Panc1 (cell line): ENCODE measurements around the gene KIF1C. TPM values are rescaled to one million over a fixed set of nuclear protein-coding genes. Genes with fewer than 3 reads are reported as not detected.

Source experiments
- ATAC-seq: fragments of 200-7000 bp; cut with Tn5 transposase; 2 replicates; pipeline ENCODE4 v1.9.1; 2020; ENCODE audit warnings: mild to moderate bottlenecking, moderate library complexity
- BruUV-seq: library from RNA; stranded (reverse); fragments of 400-500 nt; replicated peaks from 2 replicates; lab custom pipeline; 2021; lab: Mats Ljungman, UMichigan
- CTCF ChIA-PET: fragments of 300-600 bp; sonication (Branson Sonifier 250); formaldehyde crosslinking; loops from one replicate; lab custom pipeline; 2022; ENCODE audit warnings: antibody characterized with exemption; lab: Charles Lee
- POLR2A ChIA-PET: fragments of 300-600 bp; sonication (Branson Sonifier 250); formaldehyde crosslinking; loops from one replicate; lab custom pipeline; 2022; ENCODE audit warnings: antibody characterized with exemption; lab: Charles Lee
- DNase-seq: peaks from one replicate; pipeline ENCODE4 v3.0.0-alpha.2; 2010; ENCODE audit warnings: low read depth, low spot score
- H3K27ac ChIP-seq: 2 replicates; pipeline ENCODE4 v1.5.1; 2011; ENCODE audit warnings: mild to moderate bottlenecking, low read length, inconsistent platforms
- H3K27me3 ChIP-seq: fragments of 200-500 bp; sonication (Bioruptor generic); 2 replicates; pipeline ENCODE4 v1.6.0; 2014; ENCODE audit warnings: low read length, inconsistent platforms; ENCODE audit not compliant: control insufficient read depth, insufficient read depth
- H3K36me3 ChIP-seq: fragments of 200-500 bp; sonication (Bioruptor generic); 2 replicates; pipeline ENCODE4 v1.5.1; 2014; ENCODE audit warnings: inconsistent platforms, mild to moderate bottlenecking, low read length, moderate library complexity; ENCODE audit not compliant: control insufficient read depth, insufficient read depth
- H3K4me1 ChIP-seq: 2 replicates; pipeline ENCODE4 v1.5.1; 2011; ENCODE audit warnings: inconsistent platforms, mild to moderate bottlenecking, low read length, moderate library complexity; ENCODE audit not compliant: control insufficient read depth, insufficient read depth
- H3K4me3 ChIP-seq, 2 experiments: 2 replicates each; pipeline ENCODE4 v1.5.1; 2011 to 2012; ENCODE audit warnings: low read depth in 2 of 2, low read length in 2 of 2, mild to moderate bottlenecking in 2 of 2, inconsistent platforms in 1 of 2, moderate library complexity in 1 of 2
- H3K9me3 ChIP-seq: fragments of 200-500 bp; sonication (Bioruptor generic); 2 replicates; pipeline ENCODE4 v1.5.1; 2014; ENCODE audit warnings: low read depth, mild to moderate bottlenecking, inconsistent platforms, low read length, moderate library complexity; ENCODE audit not compliant: control insufficient read depth, insufficient read depth
- POLR2AphosphoS5 ChIP-seq: IDR thresholded peaks from 2 replicates; pipeline ENCODE4 v1.6.1; 2012; ENCODE audit warnings: mild to moderate bottlenecking, low read depth, low read length, moderate library complexity
- SIN3A ChIP-seq: IDR thresholded peaks from 2 replicates; pipeline ENCODE4 v1.6.1; 2012; ENCODE audit warnings: low read depth, mild to moderate bottlenecking, low read length, moderate library complexity, borderline replicate concordance; ENCODE audit not compliant: insufficient read depth
- TCF7L2 ChIP-seq: IDR thresholded peaks from 2 replicates; pipeline ENCODE4 v1.6.1; 2011; ENCODE audit warnings: mild to moderate bottlenecking, low read depth, low read length, inconsistent platforms
- in situ Hi-C: cut with HindIII; loops from 2 replicates; pipeline ENCODE4 v1.10.0; 2016; ENCODE audit warnings: low sequenced_read_pairs, low pct_unique_long_range_greater_than_20kb
- intact Hi-C: fragments of 100-400 bp; cut with micrococcal nuclease; formaldehyde crosslinking; loops from one replicate; pipeline ENCODE4 v1.10.0; 2022; ENCODE audit not compliant: unreplicated experiment
- total RNA-seq: library from RNA; stranded (reverse); gene quantifications from one replicate; pipeline ENCODE4 v1.2.1, GENCODE V29; 2021; ENCODE audit not compliant: unreplicated experiment
- TF ChIP-seq, protein P1 (sequence below): fragments of 450-650 bp; IDR thresholded peaks from 2 replicates; pipeline ENCODE4 v1.5.1; 2017; ENCODE audit warnings: mild to moderate bottlenecking
- TF ChIP-seq, protein P2 (sequence below), 2 experiments: IDR thresholded peaks; 2 replicates each; pipeline ENCODE4 v1.6.1; 2011 to 2012; ENCODE audit warnings: low read depth in 2 of 2, control low read depth in 1 of 2, low read length in 1 of 2, mild to moderate bottlenecking in 1 of 2, moderate library complexity in 1 of 2; ENCODE audit not compliant: insufficient read depth in 1 of 2

The KIF1C gene
- total RNA-seq, 1 experiment from 2014 or later: 117 TPM

DNA sequence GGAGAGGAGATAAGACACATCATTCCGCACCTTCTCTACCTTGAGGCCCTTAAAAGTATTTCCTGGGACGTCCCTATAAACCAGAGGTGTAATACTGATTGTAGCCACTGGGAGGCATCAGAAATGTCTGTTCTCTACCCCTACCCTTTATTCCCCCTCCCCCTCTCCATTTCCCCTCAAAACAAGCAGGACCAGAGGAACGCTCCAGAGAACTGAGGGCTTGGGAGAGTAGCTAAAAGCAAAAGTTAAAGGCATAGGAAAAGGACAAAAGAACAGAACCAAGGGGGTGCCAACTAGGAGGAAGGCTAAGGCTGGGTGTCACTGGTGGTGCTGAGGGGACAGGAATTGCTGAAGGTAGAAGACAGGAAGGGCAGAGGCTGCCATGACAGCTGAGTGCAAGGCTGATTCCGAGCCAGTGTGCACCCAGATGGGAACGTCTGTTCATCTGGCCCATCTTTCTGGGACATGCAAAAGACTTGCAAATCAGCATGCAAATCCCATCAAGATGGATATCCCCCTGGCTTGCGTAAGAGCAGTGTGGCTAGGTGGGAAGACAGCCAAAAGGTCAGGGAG is 17.0 kb upstream of the KIF1C start:
- POLR2A ChIA-PET: no interaction called here
- in situ Hi-C loops (no loop called here), intact Hi-C loops (loop anchor here (2.0 kb wide), 1 partner anchor 82 kb away; no protein-coding TSS in a partner anchor)
- DNase-seq (no peak), ATAC-seq (peak; percentile 62)
- H3K27ac ChIP-seq: no peak overlapping the region
- H3K36me3 ChIP-seq: no peaks in the 10 kb centered on the region
- TF ChIP-seq, protein P1, sequence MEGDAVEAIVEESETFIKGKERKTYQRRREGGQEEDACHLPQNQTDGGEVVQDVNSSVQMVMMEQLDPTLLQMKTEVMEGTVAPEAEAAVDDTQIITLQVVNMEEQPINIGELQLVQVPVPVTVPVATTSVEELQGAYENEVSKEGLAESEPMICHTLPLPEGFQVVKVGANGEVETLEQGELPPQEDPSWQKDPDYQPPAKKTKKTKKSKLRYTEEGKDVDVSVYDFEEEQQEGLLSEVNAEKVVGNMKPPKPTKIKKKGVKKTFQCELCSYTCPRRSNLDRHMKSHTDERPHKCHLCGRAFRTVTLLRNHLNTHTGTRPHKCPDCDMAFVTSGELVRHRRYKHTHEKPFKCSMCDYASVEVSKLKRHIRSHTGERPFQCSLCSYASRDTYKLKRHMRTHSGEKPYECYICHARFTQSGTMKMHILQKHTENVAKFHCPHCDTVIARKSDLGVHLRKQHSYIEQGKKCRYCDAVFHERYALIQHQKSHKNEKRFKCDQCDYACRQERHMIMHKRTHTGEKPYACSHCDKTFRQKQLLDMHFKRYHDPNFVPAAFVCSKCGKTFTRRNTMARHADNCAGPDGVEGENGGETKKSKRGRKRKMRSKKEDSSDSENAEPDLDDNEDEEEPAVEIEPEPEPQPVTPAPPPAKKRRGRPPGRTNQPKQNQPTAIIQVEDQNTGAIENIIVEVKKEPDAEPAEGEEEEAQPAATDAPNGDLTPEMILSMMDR: peak; percentile 78
- no peak for TF ChIP-seq SIN3A
- H3K4me3 ChIP-seq: no peak overlapping the region
- BruUV-seq: no TSS peak
- H3K4me1 ChIP-seq: no peaks in the 10 kb centered on the region
- no peaks in the 10 kb centered on the region for H3K27me3 ChIP-seq
- CTCF ChIA-PET: interaction anchor here (0.6 kb wide), 1 partner anchor 84 kb away, joined by 3 read pairs; no protein-coding TSS in a partner anchor
- H3K9me3 ChIP-seq: no peaks in the 10 kb centered on the region

GRCh38 chr17:4982305-4982704 is 15.4 kb upstream of the KIF1C start:
- H3K9me3 ChIP-seq: no peaks in the 10 kb centered on the region
- in situ Hi-C loops (no loop called here), intact Hi-C loops (no loop called here)
- CTCF ChIA-PET: no interaction called here
- no peak overlapping the region for H3K4me3 ChIP-seq
- no peak for DNase-seq
- BruUV-seq: no TSS peak
- POLR2A ChIA-PET: no interaction called here
- H3K4me1 ChIP-seq: peaks cover 4% of the 10 kb centered on the region; the same call in 1 of the 2 replicates
- no peak for ATAC-seq
- H3K27me3 ChIP-seq: no peaks in the 10 kb centered on the region
- H3K36me3 ChIP-seq: no peaks in the 10 kb centered on the region; the same call in 1 of the 2 replicates
- no peak overlapping the region for H3K27ac ChIP-seq
- TF ChIP-seq SIN3A (no peak), POLR2AphosphoS5 (no peak)

DNA sequence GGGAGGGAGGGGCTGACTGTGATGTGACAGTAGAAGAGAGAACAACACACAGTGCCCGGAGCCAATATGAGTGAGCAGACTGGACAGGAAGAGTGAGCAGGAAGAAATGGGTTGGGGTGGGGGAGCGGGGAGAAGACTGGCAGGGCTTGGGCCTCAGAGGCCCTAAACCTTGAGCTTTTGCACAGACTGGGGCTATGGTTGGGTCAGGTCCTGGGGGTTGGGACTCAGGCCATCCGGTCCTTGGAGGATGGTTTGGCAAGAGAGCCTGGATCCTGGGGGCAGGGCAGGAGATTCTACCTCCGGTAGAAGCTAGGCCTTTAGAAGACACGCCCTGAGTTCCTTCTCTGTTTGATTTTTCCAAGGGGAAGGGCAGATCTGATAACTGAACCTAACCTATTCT is 11.3 kb upstream of the KIF1C start:
- DNase-seq (no peak), ATAC-seq (peak; percentile 12; the same call in 1 of the 2 replicates)
- in situ Hi-C loops (no loop called here), intact Hi-C loops (no loop called here)
- TF ChIP-seq, protein P1: no peak
- TF ChIP-seq, protein P2, sequence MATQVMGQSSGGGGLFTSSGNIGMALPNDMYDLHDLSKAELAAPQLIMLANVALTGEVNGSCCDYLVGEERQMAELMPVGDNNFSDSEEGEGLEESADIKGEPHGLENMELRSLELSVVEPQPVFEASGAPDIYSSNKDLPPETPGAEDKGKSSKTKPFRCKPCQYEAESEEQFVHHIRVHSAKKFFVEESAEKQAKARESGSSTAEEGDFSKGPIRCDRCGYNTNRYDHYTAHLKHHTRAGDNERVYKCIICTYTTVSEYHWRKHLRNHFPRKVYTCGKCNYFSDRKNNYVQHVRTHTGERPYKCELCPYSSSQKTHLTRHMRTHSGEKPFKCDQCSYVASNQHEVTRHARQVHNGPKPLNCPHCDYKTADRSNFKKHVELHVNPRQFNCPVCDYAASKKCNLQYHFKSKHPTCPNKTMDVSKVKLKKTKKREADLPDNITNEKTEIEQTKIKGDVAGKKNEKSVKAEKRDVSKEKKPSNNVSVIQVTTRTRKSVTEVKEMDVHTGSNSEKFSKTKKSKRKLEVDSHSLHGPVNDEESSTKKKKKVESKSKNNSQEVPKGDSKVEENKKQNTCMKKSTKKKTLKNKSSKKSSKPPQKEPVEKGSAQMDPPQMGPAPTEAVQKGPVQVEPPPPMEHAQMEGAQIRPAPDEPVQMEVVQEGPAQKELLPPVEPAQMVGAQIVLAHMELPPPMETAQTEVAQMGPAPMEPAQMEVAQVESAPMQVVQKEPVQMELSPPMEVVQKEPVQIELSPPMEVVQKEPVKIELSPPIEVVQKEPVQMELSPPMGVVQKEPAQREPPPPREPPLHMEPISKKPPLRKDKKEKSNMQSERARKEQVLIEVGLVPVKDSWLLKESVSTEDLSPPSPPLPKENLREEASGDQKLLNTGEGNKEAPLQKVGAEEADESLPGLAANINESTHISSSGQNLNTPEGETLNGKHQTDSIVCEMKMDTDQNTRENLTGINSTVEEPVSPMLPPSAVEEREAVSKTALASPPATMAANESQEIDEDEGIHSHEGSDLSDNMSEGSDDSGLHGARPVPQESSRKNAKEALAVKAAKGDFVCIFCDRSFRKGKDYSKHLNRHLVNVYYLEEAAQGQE (IDR thresholded peaks at IDR 0.05; ENCODE audit: insufficient read depth in 1 of 2, low read depth in 2 of 2, low read length in 1 of 2): no peak
- TF ChIP-seq SIN3A (no peak), POLR2AphosphoS5 (no peak), TCF7L2 (no peak)
- no TSS peak for BruUV-seq
- Histone ChIP-seq H3K4me3 (peak overlapping the region; percentile 67 to 75), H3K36me3 (no peaks in the 10 kb centered on the region; the same call in 1 of the 2 replicates), H3K9me3 (no peaks in the 10 kb centered on the region), H3K27ac (peak overlapping the region; percentile 71; the same call in 1 of the 2 replicates), H3K27me3 (no peaks in the 10 kb centered on the region), H3K4me1 (peaks cover 6% of the 10 kb centered on the region; the same call in 1 of the 2 replicates)
- ChIA-PET POLR2A (interaction anchor here (0.6 kb wide), 2 partner anchors 37 to 67 kb away, joined by 3 to 8 read pairs; no protein-coding TSS in a partner anchor), CTCF (interaction anchor here (0.6 kb wide), 1 partner anchor 50 kb away, joined by 4 read pairs; no protein-coding TSS in a partner anchor)
